AG10803 (cell line): Measurements from ENCODE around the gene GNAT3.

Experiments used
- DNase-seq: peaks from one replicate; pipeline ENCODE4 v3.0.0; 2010; ENCODE audit warnings: low read depth
- H3K4me3 ChIP-seq: 2 replicates; pipeline ENCODE4 v1.5.1; 2011; ENCODE audit warnings: mild to moderate bottlenecking, low read length, control low read depth
- CTCF ChIP-seq: conservative IDR thresholded peaks from 2 replicates; pipeline ENCODE4 v1.5.1; 2011; ENCODE audit warnings: mild to moderate bottlenecking, low read length, control low read depth, inconsistent platforms

Gene GNAT3

GRCh38 chr7:80537091-80537490, 25.2 kb upstream of the GNAT3 start:
- H3K4me3 ChIP-seq = no peak overlapping the region
- TF ChIP-seq CTCF = no peak
- DNase-seq = no peak

- H3K4me3 ChIP-seq = no peak overlapping the region
- no peak for DNase-seq
- TF ChIP-seq CTCF = no peak
These were observed 24.6 kb upstream of the GNAT3 start for GRCh38 chr7:80536426-80536825.

- peak; percentile 36 for DNase-seq
These were observed 21.4 kb upstream of the GNAT3 start for GRCh38 chr7:80533287-80533686.

GRCh38 chr7:80532153-80532552, 20.3 kb upstream of the GNAT3 start:
- DNase-seq = no peak
- TF ChIP-seq CTCF = no peak
- H3K4me3 ChIP-seq = no peak overlapping the region

More at GRCh38 chr7:80533287-80533686, 21.4 kb upstream of the GNAT3 start:
- H3K4me3 ChIP-seq = no peak overlapping the region
- TF ChIP-seq CTCF = no peak

- TF ChIP-seq CTCF = no peak
- no peak overlapping the region for H3K4me3 ChIP-seq
- no peak for DNase-seq
These were observed 18.3 kb upstream of the GNAT3 start for GRCh38 chr7:80530136-80530535.

- TF ChIP-seq CTCF = no peak
- peak; percentile 17 for DNase-seq
- H3K4me3 ChIP-seq = no peak overlapping the region
These were observed 17.5 kb upstream of the GNAT3 start for GRCh38 chr7:80529362-80529761.

- no peak for DNase-seq
- no peak for TF ChIP-seq CTCF
These were observed 16.8 kb upstream of the GNAT3 start for GRCh38 chr7:80528689-80529088.

More at GRCh38 chr7:80528689-80529088, 16.8 kb upstream of the GNAT3 start:
- no peak overlapping the region for H3K4me3 ChIP-seq
